Measurements from ENCODE around the gene EOGT. TPM values are rescaled to one million over a fixed set of nuclear protein-coding genes. Genes with fewer than 3 reads are reported as not detected.

The EOGT gene
- total and polyA plus RNA-seq, 9 donors, result 12.9 to 19.9 (median 17.5) TPM

DNA sequence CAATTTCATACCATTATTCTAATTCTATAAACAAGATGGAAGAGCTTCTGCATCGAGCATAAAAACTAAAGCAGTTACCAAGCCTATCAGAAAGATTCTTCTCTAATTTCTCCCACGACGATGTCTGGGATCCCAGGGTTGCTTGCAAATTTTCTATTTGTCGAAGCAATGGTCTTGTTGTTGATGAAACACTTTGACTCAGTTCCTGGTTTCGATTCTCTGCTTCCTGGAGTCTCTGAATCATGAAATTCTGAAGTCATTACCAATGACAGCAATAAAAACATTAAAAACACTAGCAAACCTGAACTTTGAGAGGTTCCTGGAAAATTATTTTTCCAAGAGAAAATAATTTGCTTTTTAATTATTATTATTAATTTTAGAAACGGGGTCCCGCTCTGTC is 20.0 kb upstream of the EOGT start:
- H3K27ac ChIP-seq (ENCODE audit: low read length), result no peak overlapping the region
- WGBS (ENCODE audit: insufficient coverage), result no CpG with 5 or more reads among the region's 7 CpGs
- no peaks in the 10 kb centered on the region for H3K9me3 ChIP-seq (replicated peaks; ENCODE audit: control insufficient read depth, low read depth, low read length)
- peak; percentile 26 for DNase-seq
- no peak overlapping the region for H3K4me3 ChIP-seq (ENCODE audit: low read length)
- H3K36me3 ChIP-seq (ENCODE audit: control insufficient read depth, insufficient read depth, low read length), result peaks cover 34% of the 10 kb centered on the region
- no peaks in the 10 kb centered on the region for H3K4me1 ChIP-seq (ENCODE audit: control insufficient read depth, insufficient read depth, low read length)
- H3K27me3 ChIP-seq (ENCODE audit: control insufficient read depth, insufficient read depth, low read length), result no peaks in the 10 kb centered on the region

DNA sequence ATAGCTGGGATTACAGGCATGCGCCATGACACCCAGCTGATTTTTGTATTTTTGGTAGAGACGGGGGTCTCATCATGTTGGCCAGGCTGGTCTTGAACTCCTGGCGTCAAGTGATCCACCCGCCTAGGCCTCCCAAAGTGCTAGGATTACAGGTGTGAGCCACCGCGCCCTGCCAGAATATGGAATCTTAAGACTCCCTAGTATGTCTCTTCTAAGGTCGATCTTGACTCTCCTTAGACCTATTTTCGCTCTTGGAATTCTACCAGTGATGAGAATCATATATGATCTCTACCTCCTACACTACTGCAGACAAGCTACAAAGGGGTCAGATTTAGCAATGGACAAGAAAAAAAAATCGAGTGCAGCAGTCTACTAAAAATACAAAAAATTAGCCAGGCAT is 19.3 kb upstream of the EOGT start:
- 95% methylated on average over 6 of the region's 9 CpGs for WGBS (ENCODE audit: insufficient coverage)
- peaks cover 32% of the 10 kb centered on the region for H3K36me3 ChIP-seq (ENCODE audit: control insufficient read depth, insufficient read depth, low read length)
- no peaks in the 10 kb centered on the region for H3K9me3 ChIP-seq (replicated peaks; ENCODE audit: control insufficient read depth, low read depth, low read length)
- no peaks in the 10 kb centered on the region for H3K27me3 ChIP-seq (ENCODE audit: control insufficient read depth, insufficient read depth, low read length)
- H3K4me3 ChIP-seq (ENCODE audit: low read length), result no peak overlapping the region
- H3K27ac ChIP-seq (ENCODE audit: low read length), result no peak overlapping the region
- no peak for DNase-seq
- no peaks in the 10 kb centered on the region for H3K4me1 ChIP-seq (ENCODE audit: control insufficient read depth, insufficient read depth, low read length)

DNA sequence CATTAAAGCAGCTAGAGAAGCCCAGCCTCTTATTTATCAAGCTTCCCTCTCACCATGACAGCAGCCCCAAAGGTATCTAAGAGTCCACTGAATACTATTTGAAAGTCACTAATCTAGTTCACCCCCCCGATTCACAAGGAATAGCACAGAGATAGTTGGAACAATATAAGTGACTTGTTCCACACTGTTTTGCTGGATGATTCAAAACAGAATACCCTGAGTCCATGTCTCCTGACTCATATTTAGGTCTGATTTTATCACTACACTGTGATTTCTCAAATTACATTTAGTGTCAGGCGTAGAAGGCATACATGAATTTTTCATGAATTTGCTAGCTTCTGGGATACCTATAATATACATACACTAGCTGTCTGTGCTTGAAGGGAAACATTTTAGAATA is 18.7 kb upstream of the EOGT start:
- no CpG with 5 or more reads among the region's 2 CpGs for WGBS (ENCODE audit: insufficient coverage)
- Histone ChIP-seq H3K27ac (ENCODE audit: low read length) (no peak overlapping the region), H3K27me3 (ENCODE audit: control insufficient read depth, insufficient read depth, low read length) (no peaks in the 10 kb centered on the region), H3K9me3 (replicated peaks; ENCODE audit: control insufficient read depth, low read depth, low read length) (no peaks in the 10 kb centered on the region), H3K4me3 (ENCODE audit: low read length) (no peak overlapping the region), H3K4me1 (ENCODE audit: control insufficient read depth, insufficient read depth, low read length) (no peaks in the 10 kb centered on the region), H3K36me3 (ENCODE audit: control insufficient read depth, insufficient read depth, low read length) (peaks cover 29% of the 10 kb centered on the region)
- no peak for DNase-seq

DNA sequence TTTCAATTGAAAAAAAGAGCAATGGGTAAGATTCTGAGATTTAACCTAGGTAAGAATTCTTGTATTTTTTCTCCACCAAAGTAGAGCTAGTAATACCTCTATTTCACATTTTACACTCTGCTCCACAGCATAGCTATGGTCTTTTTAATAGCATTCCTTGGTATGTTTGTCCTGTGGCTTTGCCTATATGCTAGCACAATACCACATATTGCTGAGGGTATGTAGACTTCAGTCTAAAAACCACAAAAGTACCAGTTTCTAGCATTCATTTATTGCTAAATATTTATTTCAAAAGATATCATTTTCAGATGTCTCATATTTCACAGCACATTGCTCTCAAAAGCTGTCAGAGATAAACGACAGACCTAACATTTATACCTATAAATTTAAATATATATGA is 18.2 kb upstream of the EOGT start:
- H3K4me1 ChIP-seq (ENCODE audit: control insufficient read depth, insufficient read depth, low read length), result no peaks in the 10 kb centered on the region
- no peaks in the 10 kb centered on the region for H3K27me3 ChIP-seq (ENCODE audit: control insufficient read depth, insufficient read depth, low read length)
- no peak overlapping the region for H3K27ac ChIP-seq (ENCODE audit: low read length)
- no peak for DNase-seq
- WGBS (ENCODE audit: insufficient coverage), result no CpG with 5 or more reads among the region's 1 CpG
- peaks cover 27% of the 10 kb centered on the region for H3K36me3 ChIP-seq (ENCODE audit: control insufficient read depth, insufficient read depth, low read length)
- no peak overlapping the region for H3K4me3 ChIP-seq (ENCODE audit: low read length)
- no peaks in the 10 kb centered on the region for H3K9me3 ChIP-seq (replicated peaks; ENCODE audit: control insufficient read depth, low read depth, low read length)

DNA sequence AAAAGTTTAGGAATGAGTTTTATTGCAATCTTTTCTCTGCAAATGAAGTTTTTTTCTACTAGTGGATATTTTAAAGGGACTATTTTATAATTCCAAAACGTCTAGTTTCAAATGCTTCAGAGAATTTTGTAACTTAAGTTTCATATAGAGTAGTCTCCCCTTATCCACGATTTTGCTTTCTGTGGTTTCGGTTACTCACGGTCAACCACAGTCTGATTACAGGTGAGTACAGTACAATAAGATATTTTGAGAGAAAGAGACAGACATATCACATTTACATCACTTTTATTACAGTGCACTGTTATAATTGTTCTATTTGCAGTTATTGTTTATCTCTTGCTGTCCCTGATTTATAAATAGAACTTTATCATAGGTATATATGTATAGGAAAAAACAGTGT is 7.4 kb upstream of the EOGT start:
- peaks cover 16% of the 10 kb centered on the region for H3K36me3 ChIP-seq (ENCODE audit: control insufficient read depth, insufficient read depth, low read length)
- H3K27me3 ChIP-seq (ENCODE audit: control insufficient read depth, insufficient read depth, low read length), result no peaks in the 10 kb centered on the region
- H3K4me1 ChIP-seq (ENCODE audit: control insufficient read depth, insufficient read depth, low read length), result no peaks in the 10 kb centered on the region
- H3K27ac ChIP-seq (ENCODE audit: low read length), result no peak overlapping the region
- no peaks in the 10 kb centered on the region for H3K9me3 ChIP-seq (replicated peaks; ENCODE audit: control insufficient read depth, low read depth, low read length)
- WGBS (ENCODE audit: insufficient coverage), result no CpG with 5 or more reads among the region's 4 CpGs
- no peak for DNase-seq
- H3K4me3 ChIP-seq (ENCODE audit: low read length), result no peak overlapping the region

DNA sequence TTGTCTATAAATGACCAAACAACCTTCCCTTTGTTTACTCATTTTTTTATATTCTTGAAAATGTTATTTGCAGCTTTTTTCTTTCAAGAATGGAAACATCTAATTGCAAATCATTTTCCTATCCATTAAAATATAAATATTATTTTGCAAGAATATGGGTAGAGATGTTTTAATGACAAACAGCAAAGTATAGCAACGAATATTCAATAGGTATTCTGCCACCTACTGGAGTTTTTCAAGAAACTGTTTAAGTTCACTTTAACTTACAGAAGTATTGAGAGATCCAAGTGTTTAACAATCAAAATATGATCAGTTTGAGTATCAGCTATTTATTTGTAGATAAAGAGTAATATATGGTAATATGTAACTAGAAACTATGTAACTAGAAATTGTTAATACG is 6.9 kb upstream of the EOGT start:
- H3K9me3 ChIP-seq (replicated peaks; ENCODE audit: control insufficient read depth, low read depth, low read length), result no peaks in the 10 kb centered on the region
- WGBS (ENCODE audit: insufficient coverage), result no CpG with 5 or more reads among the region's 2 CpGs
- H3K36me3 ChIP-seq (ENCODE audit: control insufficient read depth, insufficient read depth, low read length), result peaks cover 14% of the 10 kb centered on the region
- no peak for DNase-seq
- no peak overlapping the region for H3K4me3 ChIP-seq (ENCODE audit: low read length)
- H3K27ac ChIP-seq (ENCODE audit: low read length), result no peak overlapping the region
- no peaks in the 10 kb centered on the region for H3K4me1 ChIP-seq (ENCODE audit: control insufficient read depth, insufficient read depth, low read length)
- no peaks in the 10 kb centered on the region for H3K27me3 ChIP-seq (ENCODE audit: control insufficient read depth, insufficient read depth, low read length)

DNA sequence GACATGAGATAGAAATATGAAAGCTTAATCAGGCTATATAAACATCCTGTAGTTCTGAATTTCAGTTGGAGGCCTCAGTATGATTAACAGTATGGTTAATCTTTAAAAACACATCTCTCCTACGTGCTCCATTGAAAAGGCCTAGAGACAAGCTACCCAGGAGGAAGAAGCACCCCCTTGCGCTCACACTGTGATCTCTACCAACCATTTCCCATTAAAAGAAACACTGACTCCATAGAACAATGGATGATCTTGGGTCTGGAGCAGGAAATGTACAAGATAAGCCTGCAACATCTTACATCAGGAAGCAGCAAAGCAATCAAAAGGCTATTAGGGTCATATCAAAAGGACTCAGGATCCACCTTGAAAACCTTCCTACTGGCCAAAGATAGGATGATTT is 3.4 kb upstream of the EOGT start:
- Histone ChIP-seq H3K27me3 (ENCODE audit: control insufficient read depth, insufficient read depth, low read length) (no peaks in the 10 kb centered on the region), H3K4me3 (ENCODE audit: low read length) (no peak overlapping the region), H3K27ac (ENCODE audit: low read length) (no peak overlapping the region), H3K36me3 (ENCODE audit: control insufficient read depth, insufficient read depth, low read length) (peaks cover 6% of the 10 kb centered on the region), H3K9me3 (replicated peaks; ENCODE audit: control insufficient read depth, low read depth, low read length) (no peaks in the 10 kb centered on the region), H3K4me1 (ENCODE audit: control insufficient read depth, insufficient read depth, low read length) (peaks cover 10% of the 10 kb centered on the region)
- no CpG with 5 or more reads among the region's 2 CpGs for WGBS (ENCODE audit: insufficient coverage)
- DNase-seq, result no peak

- Histone ChIP-seq H3K4me1 (ENCODE audit: control insufficient read depth, insufficient read depth, low read length) (peaks cover 10% of the 10 kb centered on the region), H3K36me3 (ENCODE audit: control insufficient read depth, insufficient read depth, low read length) (peaks cover 6% of the 10 kb centered on the region), H3K27me3 (ENCODE audit: control insufficient read depth, insufficient read depth, low read length) (no peaks in the 10 kb centered on the region), H3K9me3 (replicated peaks; ENCODE audit: control insufficient read depth, low read depth, low read length) (no peaks in the 10 kb centered on the region), H3K27ac (ENCODE audit: low read length) (no peak overlapping the region), H3K4me3 (ENCODE audit: low read length) (no peak overlapping the region)
- no CpG with 5 or more reads among the region's 4 CpGs for WGBS (ENCODE audit: insufficient coverage)
- no peak for DNase-seq
Measured at GRCh38 chr3:69016102-69016501, 2.6 kb upstream of the EOGT start.

DNA sequence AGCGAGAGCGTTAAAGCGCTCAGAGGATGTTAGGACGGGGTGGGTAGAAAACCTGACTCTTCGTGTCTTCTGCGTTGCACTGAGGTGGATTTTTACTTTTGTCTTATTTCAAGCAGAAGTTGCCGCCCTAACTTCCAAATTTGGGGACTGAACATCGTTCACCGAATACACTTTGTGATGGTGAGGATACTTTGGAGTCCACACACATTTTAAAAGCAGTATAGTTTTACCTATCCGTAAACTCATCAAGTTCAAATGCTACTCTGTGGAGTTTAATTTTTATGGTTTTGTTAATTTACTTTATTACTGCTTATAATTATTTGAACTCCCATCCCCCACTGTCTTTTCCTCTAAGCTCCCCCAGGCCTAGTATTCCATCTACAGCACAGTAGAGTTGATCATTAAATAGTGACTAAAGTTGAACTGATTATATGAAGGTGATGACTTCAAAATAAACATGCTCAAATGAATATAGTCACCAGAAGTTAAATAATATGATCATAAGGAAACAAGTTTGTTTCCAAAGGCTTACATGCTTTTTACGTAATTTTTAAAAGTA is 617 bp upstream of the EOGT start:
- Histone ChIP-seq H3K4me3 (ENCODE audit: low read length) (peak overlapping the region; percentile 78), H3K36me3 (ENCODE audit: control insufficient read depth, insufficient read depth, low read length) (peaks cover 6% of the 10 kb centered on the region), H3K9me3 (replicated peaks; ENCODE audit: control insufficient read depth, low read depth, low read length) (no peaks in the 10 kb centered on the region), H3K27ac (ENCODE audit: low read length) (peak overlapping the region; percentile 93), H3K27me3 (ENCODE audit: control insufficient read depth, insufficient read depth, low read length) (no peaks in the 10 kb centered on the region), H3K4me1 (ENCODE audit: control insufficient read depth, insufficient read depth, low read length) (peaks cover 10% of the 10 kb centered on the region)
- DNase-seq, result no peak
- 0% methylated on average over 6 of the region's 11 CpGs for WGBS (ENCODE audit: insufficient coverage)

GRCh38 chr3:69012800-69013252 is 658 bp downstream of the EOGT start:
- Histone ChIP-seq H3K36me3 (ENCODE audit: control insufficient read depth, insufficient read depth, low read length) (peaks cover 8% of the 10 kb centered on the region), H3K9me3 (replicated peaks; ENCODE audit: control insufficient read depth, low read depth, low read length) (no peaks in the 10 kb centered on the region), H3K4me3 (ENCODE audit: low read length) (peak overlapping the region; percentile 78), H3K27ac (ENCODE audit: low read length) (peak overlapping the region; percentile 82), H3K27me3 (ENCODE audit: control insufficient read depth, insufficient read depth, low read length) (no peaks in the 10 kb centered on the region), H3K4me1 (ENCODE audit: control insufficient read depth, insufficient read depth, low read length) (peaks cover 13% of the 10 kb centered on the region)
- DNase-seq, result peak; percentile 75
- 1% methylated on average over 36 of the region's 36 CpGs for WGBS (ENCODE audit: insufficient coverage)
